Heart right ventricle (tissue), 16 donors: Measurements from ENCODE around the gene SUGCT. TPM values are rescaled to one million over a fixed set of nuclear protein-coding genes. Genes with fewer than 3 reads are reported as not detected.
"Not testable (repeated sequence)": the region's sequence is repeated elsewhere in the genome, so short reads cannot be mapped to it uniquely, and the experiment has no call there.

Experiments
- ATAC-seq, 8 donors: fragments of 200-7000 bp; cut with Tn5 transposase; one replicate each; pipeline ENCODE4 v1.9.1; 2020; ENCODE audit warnings: mild to moderate bottlenecking in 8 of 8, moderate library complexity in 8 of 8, moderate number of reproducible peaks in 1 of 8
- DNase-seq, 2 donors: peaks; one replicate each; pipeline ENCODE4 v3.0.0-alpha.2; 2020
- H3K27ac ChIP-seq, 10 donors: fragments of 200-600 bp; sonication (generic) in 2 of 10; one replicate each; pipeline versions ENCODE4 v1.5.0 to v1.8.0; 2020 to 2022; ENCODE audit warnings: mild to moderate bottlenecking in 3 of 10
- H3K27me3 ChIP-seq, 7 donors: fragments of 200-600 bp; one replicate each; pipeline ENCODE4 v1.8.0; 2021 to 2022; ENCODE audit warnings: mild to moderate bottlenecking in 2 of 7
- H3K36me3 ChIP-seq, 9 donors: fragments of 200-600 bp; sonication (generic) in 1 of 9; one replicate each; pipeline versions ENCODE4 v1.5.0 to v1.8.0; 2020 to 2022; ENCODE audit warnings: mild to moderate bottlenecking in 2 of 9
- H3K4me1 ChIP-seq, 9 donors: fragments of 200-600 bp; sonication (generic) in 1 of 9; one replicate each; pipeline versions ENCODE4 v1.5.0 to v1.8.0; 2020 to 2022; ENCODE audit warnings: mild to moderate bottlenecking in 4 of 9
- H3K4me3 ChIP-seq, 10 donors: fragments of 200-600 bp; sonication (generic) in 2 of 10; one replicate each; pipeline versions ENCODE4 v1.5.0 to v1.8.0; 2020 to 2022; ENCODE audit warnings: mild to moderate bottlenecking in 7 of 10, moderate library complexity in 2 of 10
- H3K9me3 ChIP-seq, 11 donors: fragments of 200-600 bp in 10 of 11; sonication (generic) in 2 of 11; one replicate each; pipeline versions ENCODE4 v1.5.0 to v1.8.0; 2013 to 2022; ENCODE audit warnings: mild to moderate bottlenecking in 2 of 11, control low read depth in 1 of 11, moderate library complexity in 1 of 11
- CTCF ChIP-seq, 9 donors: fragments of 200-600 bp; sonication (generic) in 2 of 9; IDR thresholded peaks; one replicate each; pipeline versions ENCODE4 v1.5.0 to v1.8.0; 2021 to 2022; ENCODE audit warnings: antibody characterized with exemption in 9 of 9, mild to moderate bottlenecking in 5 of 9, moderate library complexity in 1 of 9
- WGBS, 2 donors: extraction: QIAGEN DNeasy Blood & Tissue Kit; methylation state at CpG; one replicate each; pipeline ENCODE4 v1.1.7; 2013; ENCODE audit warnings: inconsistent platforms in 1 of 2; 5-methylcytosine and 5-hydroxymethylcytosine counted together
- intact Hi-C, 10 donors: fragments of 100-400 bp; cut with DNase I; formaldehyde crosslinking; loops; one replicate each; pipeline versions ENCODE4 v1.11.1 to v1.14.2; 2022
- polyA plus RNA-seq, 2 donors: library from polyadenylated mRNA; stranded (reverse); fragments of 200-250 nt; gene quantifications; one replicate each; pipeline ENCODE4 v1.2.3, GENCODE V29; 2013
- total RNA-seq, 10 donors: library from RNA; stranded (reverse); fragmentation: NEBNext Ultra II Directional in 3 of 10; extraction: Animal tissue kit (Norgen Biotek cat#: 25700) in 3 of 10; gene quantifications; one replicate each; pipeline versions ENCODE4 v1.2.1 to v1.2.4, GENCODE V29; 2021 to 2023
- donor health status: Arrhythmogenic right ventricular cardiomyopathy.
- donor health status: ischemic (EF 13 %, LVEDD 7.1; RV severe dilation, severe dysfunction).
- donor health status: healthy with polysubstance abuse.
- donor health status: DM: no; HTN: yes; CAD: no.
- donor health status: DM: no; HTN: no; CAD: no.
- donor health status: ischemic (EF 25% LVEDD 6.9; RV normal size, moderate dysfunction).
- donor health status: ischemic (EF 25% LVEDD 5.7; RV mildly dilated, moderate dysfunction).
- donor health status: healthy.
- donor health status: DM: yes; HTN: yes; CAD: no.
- donor health status: Ischemic cardiomyopathy.
- donor health status: ischemic (EF 35%, LVEDD 5.7; RV mildly dilated, moderate dysfunction).
- donor health status: nonischemic (EF 11% LVEDD 7.7; RV severe dilation, severe dysfunction).
- donor health status: DM: yes; HTN: yes; CAD: no.
- donor health status: PGD.
- donor health status: ischemic (EF 29% LVEDD 5.4; RV normal size, mild dysfunction).
- donor health status: nonischemic (EF 23%, LVEDD 6.1; RV moderate dilation, normal function).

Gene SUGCT
- total and polyA plus RNA-seq, 12 donors = 1.2 to 8.1 (median 6.1) TPM

- Histone ChIP-seq H3K4me3 (no peak overlapping the region), H3K9me3 (no peaks in the 10 kb centered on the region), H3K4me1 (no peaks in the 10 kb centered on the region), H3K27ac (no peak overlapping the region), H3K36me3 (no peaks in the 10 kb centered on the region), H3K27me3 (no peaks in the 10 kb centered on the region)
- TF ChIP-seq CTCF (IDR thresholded peaks at IDR 0.05) = no peak
- DNase-seq = no peak
- no peak for ATAC-seq
- intact Hi-C loops = no loop called here
- 62 to 71% methylated on average over 1 of the region's 1 CpG for WGBS, 2 donors
These were observed 484.8 kb downstream of the SUGCT start for GRCh38 chr7:40619647-40620046.

- Histone ChIP-seq H3K36me3 (no peaks in the 10 kb centered on the region), H3K4me3 (no peak overlapping the region), H3K4me1 (no peaks in the 10 kb centered on the region), H3K9me3 (no peaks in the 10 kb centered on the region), H3K27ac (no peak overlapping the region), H3K27me3 (peaks cover 0 to 4% (median 0%) of the 10 kb centered on the region in 7 donors)
- intact Hi-C loops = no loop called here
- DNase-seq (no peak), ATAC-seq (no peak)
- TF ChIP-seq CTCF (IDR thresholded peaks at IDR 0.05) = no peak
- 82 to 87% methylated on average over 4 of the region's 4 CpGs for WGBS, 2 donors
These were observed 486.8 kb downstream of the SUGCT start for GRCh38 chr7:40621592-40621998.

- Histone ChIP-seq H3K36me3 (no peaks in the 10 kb centered on the region), H3K9me3 (no peaks in the 10 kb centered on the region), H3K4me3 (no peak overlapping the region), H3K27me3 (peaks cover 0 to 4% (median 0%) of the 10 kb centered on the region in 7 donors), H3K27ac (no peak overlapping the region), H3K4me1 (no peaks in the 10 kb centered on the region)
- ATAC-seq (no peak), DNase-seq (no peak)
- TF ChIP-seq CTCF (IDR thresholded peaks at IDR 0.05) = no peak
- intact Hi-C loops = no loop called here
- WGBS, 2 donors = 75 to 87% methylated on average over 3 of the region's 3 CpGs
These were observed 488.2 kb downstream of the SUGCT start for GRCh38 chr7:40622941-40623501.

- no peak for TF ChIP-seq CTCF (IDR thresholded peaks at IDR 0.05)
- H3K4me3 ChIP-seq = no peak overlapping the region
- H3K9me3 ChIP-seq = no peaks in the 10 kb centered on the region
- H3K36me3 ChIP-seq = no peaks in the 10 kb centered on the region
- ATAC-seq (no peak), DNase-seq (no peak)
- WGBS, 2 donors = 59 to 62% methylated on average over 2 of the region's 2 CpGs
- H3K4me1 ChIP-seq = no peaks in the 10 kb centered on the region
- H3K27me3 ChIP-seq = peaks cover 0 to 4% (median 0%) of the 10 kb centered on the region in 7 donors
- intact Hi-C loops = no loop called here
- no peak overlapping the region for H3K27ac ChIP-seq
These were observed 489.1 kb downstream of the SUGCT start for GRCh38 chr7:40623863-40624262.

- H3K4me1 ChIP-seq, DNase-seq, H3K36me3 ChIP-seq, H3K4me3 ChIP-seq, H3K27me3 ChIP-seq, ATAC-seq, intact Hi-C loops, H3K27ac ChIP-seq, H3K9me3 ChIP-seq: not testable (repeated sequence)
- 94 to 96% methylated on average over 1 of the region's 1 CpG for WGBS, 2 donors
These were observed 492.6 kb downstream of the SUGCT start for GRCh38 chr7:40627361-40627760.
